HG02970 (cell line): Measurements from ENCODE around the gene KCNAB1.
"Not testable (repeated sequence)": the region's sequence is repeated elsewhere in the genome, so short reads cannot be mapped to it uniquely, and the experiment has no call there.

Experiments
- ATAC-seq: cut with Tn5 transposase; IDR thresholded peaks from one replicate; pipeline ENCODE4 v1.9.1; 2021; ENCODE audit warnings: mild to moderate bottlenecking, moderate library complexity, moderate number of reproducible peaks; ENCODE audit not compliant: unreplicated experiment, low FRiP score

The KCNAB1 gene

DNA sequence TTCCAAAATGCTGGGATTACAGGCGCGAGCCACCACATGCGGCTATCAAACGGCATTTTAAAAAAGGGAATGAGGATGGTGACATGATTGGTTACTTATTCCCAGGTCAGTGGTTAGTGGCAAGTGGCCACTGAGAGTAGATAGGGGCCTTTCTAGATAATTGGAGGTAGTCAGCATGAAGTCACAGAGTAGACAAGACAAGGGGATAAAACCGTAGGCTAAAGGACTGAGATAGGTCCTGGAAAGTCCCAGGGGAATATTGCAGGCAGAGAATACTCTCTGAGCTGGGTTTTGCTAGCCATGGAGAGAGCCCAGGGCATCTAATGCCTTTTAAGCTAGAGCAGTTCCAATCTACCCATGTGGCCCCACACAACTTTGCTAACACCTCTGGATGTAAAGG, 52.2 kb downstream of the KCNAB1 start:
- no peak for ATAC-seq

DNA sequence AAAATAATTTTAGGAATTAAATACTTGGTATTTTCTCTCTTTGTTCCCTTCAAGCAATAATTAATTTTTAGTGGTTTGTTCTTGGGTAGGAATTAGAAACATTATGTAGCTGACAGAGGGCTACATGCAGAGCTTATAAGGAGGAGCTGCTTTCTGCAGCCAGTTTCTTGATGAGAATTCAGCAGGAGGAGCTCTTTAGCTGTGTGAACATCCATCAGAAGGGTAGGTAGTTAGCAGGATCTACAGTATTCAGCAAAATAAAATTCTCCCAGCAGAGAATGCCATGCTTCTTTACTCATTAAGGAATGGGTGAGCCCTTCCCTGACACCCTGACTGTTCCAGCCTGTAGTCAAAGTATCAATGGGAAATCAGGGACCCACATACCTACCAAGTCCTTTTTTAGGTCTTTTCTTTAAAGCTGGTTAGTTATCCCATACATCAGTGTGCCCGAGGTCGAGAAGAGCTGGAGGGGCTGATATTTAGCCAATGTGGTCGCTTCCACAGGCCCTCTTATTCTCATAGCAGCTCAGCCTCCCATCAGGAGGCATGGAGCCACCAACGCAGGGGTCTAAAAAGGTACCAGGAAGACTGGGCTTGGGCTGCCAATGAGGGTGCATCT, 54.0 kb downstream of the KCNAB1 start:
- ATAC-seq, result no peak

DNA sequence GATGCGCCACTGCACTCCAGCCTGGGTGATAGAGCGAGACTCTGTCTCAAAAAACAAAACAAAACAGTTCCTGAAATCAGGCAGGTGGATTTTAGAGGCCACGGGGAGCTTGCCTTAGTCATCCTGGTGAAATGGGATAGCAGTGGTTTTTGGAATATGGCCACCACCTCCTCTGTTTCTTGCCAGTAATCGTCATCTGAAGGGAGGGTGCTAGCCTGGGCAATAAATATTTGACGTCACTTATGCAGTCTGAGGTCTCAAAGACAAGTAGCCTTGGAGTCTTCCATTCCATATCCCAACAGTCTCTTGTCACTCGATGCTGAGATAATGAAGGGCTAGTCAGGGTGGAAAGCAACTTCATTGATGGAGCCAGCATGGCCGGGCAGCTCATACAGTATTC, 55.2 kb downstream of the KCNAB1 start:
- no peak for ATAC-seq

DNA sequence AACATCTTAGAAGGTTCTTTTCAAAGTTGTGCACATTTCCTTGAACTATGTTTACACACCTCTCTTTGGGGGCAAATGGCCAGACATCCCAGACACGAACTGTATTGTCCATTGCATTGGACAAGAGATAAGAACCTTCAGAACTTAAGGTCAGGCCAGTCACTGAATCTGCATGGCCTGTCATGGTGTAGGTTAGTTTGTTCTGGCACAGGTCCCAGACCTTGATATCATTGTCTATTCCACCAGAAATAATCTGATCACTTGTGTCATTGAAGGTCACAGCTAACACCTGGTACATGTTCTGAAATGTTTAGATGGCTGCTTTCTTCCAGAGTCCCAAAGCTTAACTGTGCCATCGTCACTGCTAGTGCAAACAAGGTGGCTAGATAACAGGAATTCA, 55.7 kb downstream of the KCNAB1 start:
- ATAC-seq, result no peak

DNA sequence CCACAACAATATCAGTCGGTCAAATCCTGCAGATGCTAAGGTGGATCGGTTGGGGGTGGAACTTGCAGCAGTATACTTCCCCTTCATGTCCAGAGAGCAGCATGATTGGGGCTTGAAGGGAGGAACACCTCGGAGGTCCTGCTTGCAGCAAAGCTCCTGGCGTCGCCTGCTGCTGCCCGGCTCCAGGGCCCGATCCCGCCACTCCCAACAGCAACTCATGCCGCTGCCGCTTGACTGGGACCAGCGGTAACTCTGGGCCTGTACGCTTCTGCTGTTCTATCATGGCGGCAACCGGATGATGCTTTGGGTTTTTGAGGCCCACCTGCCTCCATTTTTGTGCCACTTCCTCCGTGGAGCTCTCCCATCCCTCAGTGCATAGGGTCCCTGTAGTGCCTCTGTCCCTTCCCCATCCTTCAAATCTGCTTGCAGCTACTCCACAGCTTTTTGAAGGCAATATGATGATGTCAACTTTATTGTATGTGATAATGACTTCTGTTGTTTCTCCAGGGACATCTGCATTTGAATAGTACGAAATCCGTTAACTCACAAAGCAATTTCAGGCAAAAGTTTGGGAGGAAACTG, 56.3 kb downstream of the KCNAB1 start:
- no peak for ATAC-seq

DNA sequence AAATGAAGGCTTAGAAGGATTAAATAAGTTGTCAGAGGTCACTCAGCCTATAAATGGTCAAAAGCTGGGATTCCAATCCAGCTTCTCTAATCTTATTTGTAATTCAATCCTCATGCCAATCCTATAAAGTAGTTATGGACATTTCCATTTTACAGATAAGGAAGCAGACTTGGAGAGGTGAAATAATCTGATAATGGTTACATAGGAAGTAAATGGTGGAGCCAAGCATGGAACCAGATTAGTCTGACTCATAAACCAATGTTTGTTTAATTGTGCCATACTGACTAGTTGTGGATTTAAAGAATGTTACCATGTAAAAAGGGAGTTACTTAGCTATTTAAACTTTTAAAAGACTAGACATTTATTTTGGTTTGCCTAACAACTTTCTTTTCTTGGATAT, 59.7 kb downstream of the KCNAB1 start:
- ATAC-seq, result no peak

DNA sequence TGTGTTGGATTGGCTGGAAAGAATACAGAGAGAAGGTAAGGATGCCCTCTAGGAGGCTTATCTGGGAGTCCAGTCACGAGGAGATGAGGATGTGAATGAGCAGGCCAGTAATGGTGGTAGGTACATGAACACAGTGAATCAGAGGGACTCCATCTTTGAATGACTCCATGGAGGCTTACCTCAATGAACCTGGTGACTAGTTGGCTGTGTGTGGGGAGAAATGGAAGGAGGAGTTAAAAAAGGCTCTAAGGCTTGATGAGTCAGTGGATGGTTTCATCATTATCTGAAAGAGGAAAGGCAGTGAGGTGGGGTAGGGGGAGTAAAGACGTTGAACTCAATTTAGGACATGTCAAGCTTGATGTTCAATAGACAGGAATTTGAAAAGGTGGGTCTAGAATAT, 61.1 kb downstream of the KCNAB1 start:
- ATAC-seq, result no peak

DNA sequence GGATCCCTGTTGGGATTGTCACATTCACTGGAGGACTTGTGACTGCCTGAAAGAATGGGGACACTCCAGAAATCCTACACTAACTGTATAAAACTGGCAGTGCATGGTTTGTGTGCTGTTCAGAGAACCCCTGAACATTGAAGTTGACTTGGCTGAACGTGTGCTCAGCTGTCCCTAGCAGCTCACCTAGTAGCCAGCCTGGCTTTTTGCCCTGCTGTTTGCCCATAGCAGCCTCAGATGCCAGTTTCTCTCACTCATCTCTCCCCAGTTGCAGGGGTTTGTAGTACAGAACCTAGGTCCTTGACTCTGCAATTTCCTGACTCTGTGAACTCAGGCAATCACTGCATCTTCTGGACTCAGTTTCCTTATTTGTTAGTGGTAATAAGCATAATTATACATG, 63.0 kb downstream of the KCNAB1 start:
- ATAC-seq, result no peak

DNA sequence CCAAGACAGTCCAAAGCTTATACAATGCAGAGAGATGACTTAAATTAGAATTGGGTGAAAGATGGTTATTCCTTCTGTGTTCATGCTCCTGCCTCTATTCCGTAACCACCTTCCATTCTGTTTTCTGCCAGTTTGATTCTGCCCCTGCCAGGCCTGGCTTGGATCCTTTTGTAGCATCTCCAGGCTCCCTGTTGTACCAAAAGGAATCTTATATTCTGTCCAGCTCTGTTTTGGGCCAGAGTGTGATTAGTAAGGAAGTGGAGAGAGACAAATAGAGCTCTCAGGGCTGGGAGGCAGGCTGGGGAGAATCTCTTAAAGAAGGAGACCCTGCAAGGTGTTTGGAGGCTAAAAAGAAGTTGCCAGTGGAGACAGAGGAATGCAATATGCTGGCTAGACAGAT, 63.8 kb downstream of the KCNAB1 start:
- no peak for ATAC-seq

DNA sequence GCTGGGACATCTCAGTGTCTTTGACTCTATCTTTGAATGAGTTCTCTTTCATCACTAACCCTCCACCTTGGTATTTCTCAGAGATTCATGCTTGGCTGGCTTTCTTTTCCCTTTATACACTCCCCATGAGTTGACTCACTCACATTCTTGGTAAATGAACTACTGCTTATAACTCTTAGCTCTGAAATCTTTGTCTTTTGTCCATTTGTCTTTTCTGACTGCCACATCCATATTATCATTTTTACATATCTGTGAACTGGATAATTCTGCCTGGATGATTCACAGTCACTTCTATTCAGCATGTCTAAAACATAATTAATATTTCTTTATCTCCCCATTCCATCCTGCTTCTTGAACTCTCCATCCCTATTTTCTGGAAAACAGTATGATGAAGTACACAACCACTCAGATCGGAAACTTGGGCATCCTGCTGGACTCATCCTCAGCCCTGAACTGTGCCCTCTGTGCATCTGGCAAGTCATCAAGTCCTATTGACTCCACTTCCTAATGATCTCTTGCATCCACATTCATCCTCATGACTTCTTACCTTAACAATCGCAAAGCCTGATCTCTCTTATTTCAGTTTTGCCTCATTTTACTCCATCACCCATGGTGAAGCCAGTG, 66.9 kb downstream of the KCNAB1 start:
- no peak for ATAC-seq

DNA sequence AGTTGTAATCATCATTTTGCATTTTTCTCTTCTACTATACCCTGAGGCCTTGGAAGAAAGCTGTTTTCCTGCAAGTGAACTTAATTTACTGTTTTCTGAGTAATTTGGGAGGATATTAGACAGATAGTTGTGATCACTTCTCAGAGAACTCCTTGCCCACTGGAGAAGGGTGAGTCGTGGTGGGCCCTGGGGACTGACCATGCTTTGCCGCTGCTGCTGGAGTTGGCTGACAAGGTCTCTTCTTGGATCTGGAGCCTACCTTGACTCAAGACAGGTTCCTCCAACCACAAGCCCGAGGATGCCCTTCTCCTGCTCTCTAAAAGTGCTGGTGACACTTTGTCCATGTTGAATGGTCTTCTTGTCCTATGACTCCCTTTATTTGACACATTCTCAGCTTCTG, 68.4 kb downstream of the KCNAB1 start:
- no peak for ATAC-seq

DNA sequence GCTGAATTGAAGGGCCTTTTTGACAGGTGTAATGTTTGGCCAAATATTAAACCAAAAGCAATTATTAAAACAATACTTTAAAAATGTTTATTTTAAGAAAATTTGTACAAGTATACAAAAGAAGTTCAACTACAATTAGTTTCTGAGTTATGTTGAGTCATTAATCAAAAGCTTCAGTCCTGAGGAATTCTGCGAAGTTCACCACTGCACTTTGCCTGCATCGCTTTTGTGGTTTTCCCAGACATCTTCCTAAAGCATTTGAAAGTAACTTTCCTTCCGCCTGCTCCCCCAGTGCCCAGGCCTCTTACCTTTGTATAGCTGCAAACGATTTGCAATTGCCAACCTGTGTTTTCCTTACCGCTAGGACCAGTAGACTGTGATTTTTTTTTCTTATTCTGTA, 69.5 kb downstream of the KCNAB1 start:
- no peak for ATAC-seq

DNA sequence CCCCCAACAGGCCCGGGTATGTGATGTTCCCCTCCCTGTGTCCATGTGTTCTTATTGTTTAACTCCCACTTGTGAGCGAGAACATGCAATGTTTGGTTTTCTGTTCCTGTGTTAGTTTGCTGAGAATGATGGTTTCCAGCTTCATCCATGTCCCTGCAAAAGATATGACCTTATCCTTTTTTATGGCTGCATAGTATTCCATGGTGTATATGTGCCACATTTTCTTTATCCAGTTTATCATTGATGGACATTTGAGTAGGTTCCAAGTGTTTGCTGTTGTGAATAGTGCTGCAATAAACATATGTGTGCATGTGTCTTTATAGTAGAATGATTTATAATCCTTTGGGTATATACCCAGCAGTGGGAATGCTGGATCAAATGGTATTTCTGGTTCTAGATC, 74.6 kb downstream of the KCNAB1 start:
- not testable (repeated sequence) for ATAC-seq

DNA sequence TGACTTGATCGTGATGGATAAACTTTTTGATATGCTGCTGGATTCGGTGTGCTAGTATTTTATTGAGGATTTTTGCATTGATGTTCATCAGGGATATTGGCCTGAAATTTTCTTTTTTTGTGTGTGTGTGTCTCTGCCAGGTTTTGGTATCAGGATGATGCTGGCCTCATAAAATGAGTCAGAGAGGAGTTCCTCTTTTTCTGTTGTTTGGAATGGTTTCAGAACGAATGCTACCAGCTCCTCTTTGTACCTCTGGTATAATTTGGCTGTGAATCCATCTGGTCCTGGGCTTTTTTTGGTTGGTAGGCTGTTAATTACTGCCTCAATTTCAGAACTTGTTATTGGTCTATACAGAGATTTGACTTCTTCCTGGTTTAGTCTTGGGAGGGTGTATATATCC, 76.8 kb downstream of the KCNAB1 start:
- ATAC-seq, result not testable (repeated sequence)

DNA sequence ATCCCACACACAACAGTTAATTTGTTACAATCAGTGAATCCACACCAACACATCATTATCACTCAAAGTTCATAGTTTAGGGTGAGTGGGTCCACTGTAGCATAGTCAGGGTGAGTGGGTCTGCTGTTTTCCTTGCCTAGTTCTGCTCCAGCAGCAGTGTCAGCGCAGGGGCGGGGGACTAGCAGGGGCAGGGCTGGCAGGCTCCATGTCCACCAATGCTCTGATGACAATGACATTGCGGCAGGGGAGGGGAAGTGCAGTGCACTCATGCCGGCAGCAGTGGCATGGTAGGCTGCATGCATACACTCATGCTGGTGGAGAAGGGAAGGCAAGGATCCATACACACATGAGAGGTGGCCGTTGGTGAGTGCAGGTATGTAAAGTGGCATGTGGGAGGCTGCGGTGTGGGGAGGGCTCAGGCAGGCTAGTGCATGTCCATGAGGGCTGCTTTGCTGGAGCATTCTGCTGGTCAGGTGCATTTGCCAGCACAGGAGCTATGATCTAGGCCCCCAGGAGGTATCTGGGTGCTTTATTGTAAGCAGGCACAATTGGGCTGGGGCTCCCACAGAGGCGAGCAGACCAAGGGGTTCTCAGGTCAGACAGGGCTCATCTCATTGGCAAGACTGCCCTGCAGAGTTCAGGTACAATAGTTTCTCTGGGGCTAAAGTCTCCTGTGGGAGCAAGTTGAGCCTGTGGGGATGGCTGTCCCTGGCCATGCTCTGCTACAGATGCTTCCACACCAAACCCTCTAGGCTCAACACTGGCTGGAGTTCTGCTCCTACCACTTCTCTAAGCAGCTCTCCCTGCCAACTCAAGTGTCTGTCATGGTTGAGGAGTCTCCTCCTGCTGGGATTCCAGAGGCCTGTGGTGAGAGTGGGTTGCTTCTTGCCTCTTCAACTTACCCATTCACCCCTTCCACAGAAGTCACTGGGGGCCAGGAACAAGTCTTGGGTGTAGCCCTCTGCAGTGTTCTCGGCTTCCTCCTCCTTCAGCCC, 81.3 kb downstream of the KCNAB1 start:
- no peak for ATAC-seq

DNA sequence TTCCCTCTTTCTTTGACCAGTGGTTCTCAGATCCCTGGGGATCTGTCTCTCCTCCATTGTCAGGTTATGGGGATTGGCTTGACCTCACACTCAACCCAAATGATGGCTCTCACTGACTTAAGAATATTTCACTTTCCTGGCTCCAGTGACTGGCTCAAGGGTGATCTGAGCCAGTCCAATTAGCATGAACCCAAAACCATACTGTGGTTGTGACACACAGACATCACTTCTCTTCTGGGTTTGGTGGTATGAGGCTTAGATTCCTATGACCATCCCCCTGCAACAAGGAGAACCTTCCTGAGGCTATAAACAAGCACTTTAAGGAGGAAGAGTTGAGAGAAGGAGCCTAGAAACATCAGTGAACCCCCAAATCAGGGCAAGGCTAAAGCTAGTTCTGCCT, 85.8 kb downstream of the KCNAB1 start:
- no peak for ATAC-seq

DNA sequence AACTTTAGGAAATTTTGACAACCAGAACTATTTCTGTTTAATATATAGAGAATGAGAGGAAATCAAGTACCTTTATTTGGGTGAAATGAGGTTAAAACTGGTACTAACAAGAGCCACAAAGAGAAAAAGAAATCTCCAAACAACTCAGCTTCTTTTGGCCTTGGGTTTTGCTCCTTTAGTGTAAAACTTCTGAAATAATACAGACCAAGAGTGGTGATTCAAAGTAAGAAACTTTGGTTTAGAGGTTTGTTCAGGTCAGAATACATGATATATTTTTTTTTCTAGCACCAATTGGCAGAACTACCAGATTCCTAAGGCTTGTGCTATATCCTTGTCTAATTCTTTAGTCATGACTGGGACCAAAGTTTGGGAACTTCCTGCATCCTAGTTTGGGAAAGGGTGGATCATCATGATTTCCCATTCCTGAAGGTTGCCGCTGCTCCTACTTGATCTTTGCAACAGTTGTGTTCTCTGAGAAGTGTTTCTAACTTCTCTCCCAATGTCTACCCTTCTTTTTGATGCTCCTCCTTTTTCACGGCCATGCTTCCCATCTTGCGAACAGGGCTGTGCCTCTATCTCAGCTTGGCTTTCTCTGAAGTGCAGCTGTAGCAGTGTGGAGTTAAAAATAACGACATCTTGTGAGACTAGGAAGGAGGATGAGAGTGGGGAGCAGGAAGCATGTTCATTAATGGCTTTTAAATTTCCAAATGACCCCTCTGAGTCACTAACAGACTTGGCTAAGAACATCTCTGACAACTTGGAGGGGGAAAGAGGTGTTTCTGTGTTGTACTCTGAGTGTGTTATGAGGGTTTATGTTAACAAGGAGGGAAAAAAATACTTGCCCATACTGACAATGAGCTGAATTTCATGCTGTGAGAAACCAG, 87.7 kb downstream of the KCNAB1 start:
- no peak for ATAC-seq

DNA sequence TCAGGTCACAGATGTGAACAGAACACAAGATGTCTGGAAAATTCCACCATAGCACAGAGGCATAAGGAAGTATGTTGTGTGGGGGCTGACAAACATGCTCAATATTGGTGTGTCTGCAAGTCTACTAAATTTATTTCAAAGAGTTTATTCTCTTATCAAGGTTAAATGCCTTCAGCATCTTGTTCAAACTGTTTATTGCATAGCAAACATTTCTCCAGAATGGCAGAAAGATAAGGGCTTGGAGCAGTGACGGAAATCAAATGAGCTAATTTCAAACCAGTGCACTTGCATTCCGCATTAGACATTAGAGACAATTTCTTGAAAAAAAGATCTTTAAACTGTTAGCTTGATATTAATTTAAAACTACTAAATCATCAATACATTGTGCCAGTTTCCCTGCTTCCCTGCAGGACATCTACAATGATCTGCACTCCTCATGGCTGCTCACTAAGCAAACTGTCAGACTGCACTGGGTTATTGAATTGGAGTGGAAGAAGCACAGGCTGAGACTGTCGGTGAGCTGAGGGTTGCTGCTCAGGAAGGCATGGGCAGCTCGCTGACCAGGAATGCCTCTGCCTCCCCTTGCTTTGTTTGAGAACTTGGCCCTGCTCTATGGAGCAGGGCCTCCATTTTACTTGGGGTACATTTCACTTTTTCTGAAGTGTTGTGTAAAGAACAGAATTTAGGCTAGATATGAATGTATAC, 89.4 kb downstream of the KCNAB1 start:
- ATAC-seq, result no peak

DNA sequence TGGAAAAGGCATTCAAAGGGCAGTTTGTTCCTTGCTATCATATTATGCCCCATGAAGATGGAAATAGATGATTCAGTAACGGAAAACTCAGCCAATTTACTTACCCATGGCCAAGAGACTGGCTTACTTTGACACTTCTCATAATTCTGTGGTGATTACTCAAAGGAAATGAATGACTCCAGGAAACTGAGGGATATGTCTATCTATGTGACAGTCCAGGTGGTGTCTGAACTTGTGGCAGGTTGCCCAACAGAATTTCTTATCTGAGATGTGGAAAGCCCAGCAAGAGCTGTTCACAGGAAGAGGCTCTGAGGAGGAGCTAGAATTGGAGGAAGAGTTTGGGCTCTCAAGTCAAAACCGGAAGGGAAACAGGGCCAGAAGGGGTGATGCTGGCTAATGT, 91.2 kb downstream of the KCNAB1 start:
- ATAC-seq, result no peak

DNA sequence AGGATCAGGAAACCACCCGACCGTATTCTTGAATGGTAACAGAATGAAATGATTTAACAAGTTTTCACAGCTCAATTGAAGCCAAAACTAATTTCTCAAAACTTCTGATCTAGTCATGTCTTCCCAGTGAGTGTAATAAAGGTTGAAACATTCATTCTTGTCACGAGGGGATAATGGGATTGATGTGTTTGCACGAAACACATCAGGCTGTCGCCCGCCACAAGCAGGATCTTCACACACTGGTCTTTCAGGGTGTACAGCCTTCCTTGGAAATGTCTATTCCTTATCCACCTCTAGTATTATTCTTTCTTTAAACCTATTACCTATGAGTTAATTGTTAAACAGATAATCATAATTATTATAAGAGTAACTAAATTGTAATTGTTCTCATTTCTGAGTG, 94.3 kb downstream of the KCNAB1 start:
- ATAC-seq, result no peak
